PC-3 (cell line): ENCODE data around the gene GPR156. TPM values are rescaled to one million over a fixed set of nuclear protein-coding genes. Genes with fewer than 3 reads are reported as not detected.

Experiments
- ATAC-seq: fragments of 200-7000 bp; cut with Tn5 transposase; 2 replicates; pipeline ENCODE4 v1.9.1; 2020; ENCODE audit warnings: mild to moderate bottlenecking, moderate library complexity
- BruUV-seq: library from RNA; stranded (reverse); fragments of 400-500 nt; replicated peaks from 2 replicates; lab custom pipeline; 2021; lab: Mats Ljungman, UMichigan
- CTCF ChIA-PET: fragments of 300-600 bp; sonication (Branson Sonifier 250); formaldehyde crosslinking; loops from one replicate; lab custom pipeline; 2022; ENCODE audit warnings: antibody characterized with exemption; lab: Charles Lee
- POLR2A ChIA-PET: fragments of 300-600 bp; sonication (Branson Sonifier 250); formaldehyde crosslinking; loops from one replicate; lab custom pipeline; 2022; ENCODE audit warnings: antibody characterized with exemption; ENCODE audit not compliant: unreplicated experiment; lab: Charles Lee
- DNase-seq: peaks from one replicate; pipeline ENCODE4 v3.0.0-alpha.2; 2015
- H2AFZ ChIP-seq: fragments of 300-600 bp; sonication (generic); 2 replicates; pipeline ENCODE4 v1.6.0; 2016; ENCODE audit warnings: antibody characterized with exemption, low read length
- H3F3A ChIP-seq: fragments of 300-600 bp; sonication (generic); one replicate; pipeline ENCODE4 v1.6.0; 2017; ENCODE audit warnings: antibody characterized with exemption, low read length, control low read depth, mild to moderate bottlenecking; ENCODE audit not compliant: unreplicated experiment
- H3K27ac ChIP-seq: fragments of 300-600 bp; sonication (generic); 2 replicates; pipeline ENCODE4 v1.5.1; 2016; ENCODE audit warnings: mild to moderate bottlenecking, low read length
- H3K27me3 ChIP-seq: fragments of 300-600 bp; sonication (generic); 2 replicates; pipeline ENCODE4 v1.6.1; 2016; ENCODE audit warnings: low read length, mixed read lengths
- H3K36me3 ChIP-seq: fragments of 300-600 bp; sonication (generic); 2 replicates; pipeline ENCODE4 v1.6.1; 2016; ENCODE audit warnings: low read depth, mixed run types, low read length, mixed read lengths
- H3K4me1 ChIP-seq: fragments of 300-600 bp; sonication (generic); 2 replicates; pipeline ENCODE4 v1.5.1; 2016; ENCODE audit warnings: low read length; ENCODE audit not compliant: insufficient read depth
- H3K4me2 ChIP-seq: fragments of 300-600 bp; sonication (generic); 2 replicates; pipeline ENCODE4 v1.6.0; 2016; ENCODE audit warnings: low read length
- H3K4me3 ChIP-seq: fragments of 300-600 bp; sonication (generic); 2 replicates; pipeline ENCODE4 v1.5.1; 2016; ENCODE audit warnings: mild to moderate bottlenecking, low read length, mixed read lengths
- H3K79me2 ChIP-seq: fragments of 300-600 bp; sonication (generic); 2 replicates; pipeline ENCODE4 v1.6.1; 2017; ENCODE audit warnings: low read length, mixed read lengths
- H3K9ac ChIP-seq: fragments of 300-600 bp; sonication (generic); 2 replicates; pipeline ENCODE4 v1.6.0; 2016; ENCODE audit warnings: mild to moderate bottlenecking, low read length
- H3K9me2 ChIP-seq: fragments of 300-600 bp; sonication (generic); replicated peaks from 2 replicates; pipeline ENCODE4 v1.6.1; 2016; ENCODE audit warnings: mixed run types, low read length, mixed read lengths
- H3K9me3 ChIP-seq: fragments of 300-600 bp; sonication (generic); 2 replicates; pipeline ENCODE4 v1.6.1; 2016; ENCODE audit warnings: low read length, mixed read lengths
- H4K20me1 ChIP-seq: fragments of 300-600 bp; sonication (generic); 2 replicates; pipeline ENCODE4 v1.6.1; 2016; ENCODE audit warnings: low read length, mixed read lengths
- EZH2 ChIP-seq: fragments of 300-600 bp; sonication (generic); IDR thresholded peaks from one replicate; pipeline ENCODE4 v1.6.1; 2017; ENCODE audit warnings: antibody characterized with exemption, mild to moderate bottlenecking, low read length; ENCODE audit not compliant: unreplicated experiment
- EZH2phosphoT487 ChIP-seq: fragments of 300-600 bp; sonication (generic); IDR thresholded peaks from 2 replicates; pipeline ENCODE4 v1.6.1; 2018; ENCODE audit warnings: mild to moderate bottlenecking, antibody characterized with exemption, low read length, borderline replicate concordance
- intact Hi-C: fragments of 100-400 bp; cut with micrococcal nuclease; formaldehyde crosslinking; loops from 2 replicates; pipeline ENCODE4 v1.9.0; 2023
- total RNA-seq: library from RNA; depleted of rRNA; stranded (reverse); fragments of >200 nt; gene quantifications from 2 replicates; pipeline ENCODE4 v1.2.3, GENCODE V29; 2014
- TF ChIP-seq, protein P1 (sequence below): fragments of 300-600 bp; sonication (generic); conservative IDR thresholded peaks from 2 replicates; pipeline ENCODE4 v1.5.1; 2017; ENCODE audit warnings: antibody characterized with exemption, low read depth, mild to moderate bottlenecking, low read length

Gene GPR156
- total RNA-seq, 1 experiment from 2014 or later: 5.1 TPM

GRCh38 chr3:120168038-120168437 lies 117.0 kb downstream of the GPR156 start:
- Histone ChIP-seq H3K4me3 (no peak overlapping the region), H3K27me3 (no peaks in the 10 kb centered on the region), H4K20me1 (no peaks in the 10 kb centered on the region), H2AFZ (no peak overlapping the region), H3K9ac (no peak overlapping the region), H3K36me3 (no peaks in the 10 kb centered on the region), H3K4me2 (no peak overlapping the region), H3F3A (no peaks in the 10 kb centered on the region), H3K27ac (no peak overlapping the region), H3K9me2 (no peaks in the 10 kb centered on the region), H3K4me1 (peaks cover 31% of the 10 kb centered on the region), H3K79me2 (no peaks in the 10 kb centered on the region), H3K9me3 (no peaks in the 10 kb centered on the region)
- CTCF ChIA-PET: no interaction called here
- TF ChIP-seq EZH2: no peak
- TF ChIP-seq, protein P1, sequence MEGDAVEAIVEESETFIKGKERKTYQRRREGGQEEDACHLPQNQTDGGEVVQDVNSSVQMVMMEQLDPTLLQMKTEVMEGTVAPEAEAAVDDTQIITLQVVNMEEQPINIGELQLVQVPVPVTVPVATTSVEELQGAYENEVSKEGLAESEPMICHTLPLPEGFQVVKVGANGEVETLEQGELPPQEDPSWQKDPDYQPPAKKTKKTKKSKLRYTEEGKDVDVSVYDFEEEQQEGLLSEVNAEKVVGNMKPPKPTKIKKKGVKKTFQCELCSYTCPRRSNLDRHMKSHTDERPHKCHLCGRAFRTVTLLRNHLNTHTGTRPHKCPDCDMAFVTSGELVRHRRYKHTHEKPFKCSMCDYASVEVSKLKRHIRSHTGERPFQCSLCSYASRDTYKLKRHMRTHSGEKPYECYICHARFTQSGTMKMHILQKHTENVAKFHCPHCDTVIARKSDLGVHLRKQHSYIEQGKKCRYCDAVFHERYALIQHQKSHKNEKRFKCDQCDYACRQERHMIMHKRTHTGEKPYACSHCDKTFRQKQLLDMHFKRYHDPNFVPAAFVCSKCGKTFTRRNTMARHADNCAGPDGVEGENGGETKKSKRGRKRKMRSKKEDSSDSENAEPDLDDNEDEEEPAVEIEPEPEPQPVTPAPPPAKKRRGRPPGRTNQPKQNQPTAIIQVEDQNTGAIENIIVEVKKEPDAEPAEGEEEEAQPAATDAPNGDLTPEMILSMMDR: no peak
- no peak for TF ChIP-seq EZH2phosphoT487
- BruUV-seq: no TSS peak
- ATAC-seq (no peak), DNase-seq (no peak)
- intact Hi-C loops: no loop called here
- POLR2A ChIA-PET: no interaction called here

DNA sequence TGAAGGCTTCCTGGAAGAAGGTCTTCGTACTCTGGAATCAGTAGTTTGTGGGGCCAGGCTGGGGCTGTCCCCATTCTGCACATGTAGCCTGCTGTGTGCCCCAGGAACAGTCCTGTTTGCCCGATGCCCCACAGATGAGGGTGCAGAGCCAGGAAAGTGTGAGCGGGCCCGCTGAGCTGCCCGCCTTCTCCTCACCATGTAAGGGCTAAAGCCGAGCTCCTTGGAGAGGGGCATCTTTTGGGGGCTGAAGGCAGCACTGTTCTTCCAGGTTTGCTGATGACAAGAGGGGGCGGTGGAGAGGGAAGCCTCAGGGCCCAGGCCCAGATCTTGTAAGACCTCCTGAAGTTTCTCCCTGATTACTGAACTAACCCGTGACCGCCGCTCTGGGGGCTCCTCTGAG lies 117.5 kb downstream of the GPR156 start:
- Histone ChIP-seq H3K9ac (no peak overlapping the region), H3K79me2 (no peaks in the 10 kb centered on the region), H2AFZ (no peak overlapping the region), H3K9me3 (no peaks in the 10 kb centered on the region), H3K4me2 (no peak overlapping the region), H4K20me1 (no peaks in the 10 kb centered on the region), H3F3A (no peaks in the 10 kb centered on the region), H3K27me3 (no peaks in the 10 kb centered on the region), H3K27ac (no peak overlapping the region), H3K36me3 (no peaks in the 10 kb centered on the region), H3K4me1 (peaks cover 31% of the 10 kb centered on the region), H3K9me2 (no peaks in the 10 kb centered on the region), H3K4me3 (no peak overlapping the region)
- DNase-seq (no peak), ATAC-seq (no peak)
- intact Hi-C loops: no loop called here
- POLR2A ChIA-PET: no interaction called here
- TF ChIP-seq EZH2: no peak
- CTCF ChIA-PET: no interaction called here
- no TSS peak for BruUV-seq

- BruUV-seq: no TSS peak
- Histone ChIP-seq H3K36me3 (no peaks in the 10 kb centered on the region), H3K9me2 (no peaks in the 10 kb centered on the region)
Observed at GRCh38 chr3:120163816-120164215, 121.2 kb downstream of the GPR156 start.

More at GRCh38 chr3:120163816-120164215, 121.2 kb downstream of the GPR156 start:
- H2AFZ ChIP-seq: no peak overlapping the region
- H3K79me2 ChIP-seq: no peaks in the 10 kb centered on the region
- no peaks in the 10 kb centered on the region for H3K27me3 ChIP-seq
- TF ChIP-seq EZH2phosphoT487 (no peak), EZH2 (no peak)
- TF ChIP-seq, protein P1: no peak
- ChIA-PET CTCF (no interaction called here), POLR2A (no interaction called here)
- H3K27ac ChIP-seq: no peak overlapping the region
- H3K4me1 ChIP-seq: peaks cover 24% of the 10 kb centered on the region
- H3K9me3 ChIP-seq: no peaks in the 10 kb centered on the region
- no peak overlapping the region for H3K9ac ChIP-seq
- H3K4me3 ChIP-seq: no peak overlapping the region
- H3K4me2 ChIP-seq: no peak overlapping the region
- intact Hi-C loops: no loop called here
- no peaks in the 10 kb centered on the region for H3F3A ChIP-seq
- no peaks in the 10 kb centered on the region for H4K20me1 ChIP-seq
- ATAC-seq: no peak
- DNase-seq: no peak
